Middle frontal gyrus (tissue), 1 donor: ENCODE measurements around the gene RALY.
"Not testable (repeated sequence)": the region's sequence is repeated elsewhere in the genome, so short reads cannot be mapped to it uniquely, and the experiment has no call there.

Experiments
- DNase-seq: peaks from one replicate; pipeline ENCODE4 v3.0.0-alpha.2; 2015; ENCODE audit warnings: low spot score; ENCODE audit errors: extremely low spot score

The RALY gene

DNA sequence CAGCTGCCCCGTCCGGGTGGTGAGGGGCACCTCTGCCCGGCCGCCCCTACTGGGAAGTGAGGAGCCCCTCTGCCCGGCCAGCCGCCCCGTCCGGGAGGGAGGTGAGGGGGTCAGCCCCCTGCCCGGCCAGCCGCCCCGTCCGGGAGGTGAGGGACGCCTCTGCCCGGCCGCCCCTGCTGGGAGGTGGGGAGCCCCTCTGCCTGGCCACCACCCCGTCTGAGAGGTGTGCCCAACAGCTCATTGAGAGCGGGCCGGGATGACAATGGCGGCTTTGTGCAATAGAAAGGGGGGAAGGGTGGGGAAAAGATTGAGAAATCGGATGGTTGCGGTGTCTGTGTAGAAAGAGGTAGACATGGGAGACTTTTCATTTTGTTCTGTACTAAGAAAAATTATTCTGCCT lies 139.2 kb downstream of the RALY start:
- not testable (repeated sequence) for DNase-seq

DNA sequence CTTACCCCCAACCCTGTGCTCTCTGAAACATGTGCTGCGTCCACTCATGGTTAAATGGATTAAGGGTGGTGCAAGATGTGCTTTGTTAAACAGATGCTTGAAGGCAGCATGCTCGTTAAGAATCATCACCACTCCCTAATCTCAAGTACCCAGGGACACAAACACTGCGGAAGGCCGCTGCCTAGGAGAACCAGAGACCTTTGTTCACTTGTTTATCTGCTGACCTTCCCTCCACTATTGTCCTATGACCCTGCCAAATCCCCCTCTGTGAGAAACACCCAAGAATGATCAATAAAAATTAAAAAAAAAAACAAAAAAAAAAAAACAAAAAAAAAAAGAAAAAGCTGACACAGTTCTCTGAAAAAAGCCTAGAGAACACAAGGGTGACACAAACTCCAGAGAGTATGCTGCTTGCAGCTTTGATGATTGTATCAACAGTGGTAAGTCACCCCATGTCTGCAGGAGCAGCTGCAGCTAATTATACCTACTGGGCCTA lies 139.7 kb downstream of the RALY start:
- not testable (repeated sequence) for DNase-seq
